Heart left ventricle (tissue), 13 donors: Measurements from ENCODE around the gene EFNA5.

ENCODE experiments used
- CTCF ChIP-seq, 12 donors: fragments of 200-600 bp; sonication (generic) in 4 of 12; IDR thresholded peaks; one replicate each; pipeline versions ENCODE4 v1.5.0 to v1.8.0; 2018 to 2022; ENCODE audit warnings: antibody characterized with exemption in 12 of 12, mild to moderate bottlenecking in 5 of 12
- POLR2A ChIP-seq, 2 donors: fragments of 450-650 bp; IDR thresholded peaks; one replicate each; pipeline ENCODE4 v1.6.1; 2017; ENCODE audit warnings: antibody characterized with exemption in 2 of 2, mild to moderate bottlenecking in 2 of 2, moderate library complexity in 2 of 2
- donor health status: ischemic (EF 13 %, LVEDD 7.1; RV severe dilation, severe dysfunction).
- donor health status: DM: no; HTN: yes; CAD: no.
- donor health status: DM: no; HTN: no; CAD: no.
- donor health status: ischemic (EF 25% LVEDD 6.9; RV normal size, moderate dysfunction).
- donor health status: ischemic (EF 25% LVEDD 5.7; RV mildly dilated, moderate dysfunction).
- donor health status: ischemic (EF 35%, LVEDD 5.7; RV mildly dilated, moderate dysfunction).
- donor health status: nonischemic (EF 11% LVEDD 7.7; RV severe dilation, severe dysfunction).
- donor health status: DM: yes; HTN: yes; CAD: no.
- donor health status: PGD.
- donor health status: ischemic (EF 29% LVEDD 5.4; RV normal size, mild dysfunction).
- donor health status: nonischemic (EF 23%, LVEDD 6.1; RV moderate dilation, normal function).

DNA sequence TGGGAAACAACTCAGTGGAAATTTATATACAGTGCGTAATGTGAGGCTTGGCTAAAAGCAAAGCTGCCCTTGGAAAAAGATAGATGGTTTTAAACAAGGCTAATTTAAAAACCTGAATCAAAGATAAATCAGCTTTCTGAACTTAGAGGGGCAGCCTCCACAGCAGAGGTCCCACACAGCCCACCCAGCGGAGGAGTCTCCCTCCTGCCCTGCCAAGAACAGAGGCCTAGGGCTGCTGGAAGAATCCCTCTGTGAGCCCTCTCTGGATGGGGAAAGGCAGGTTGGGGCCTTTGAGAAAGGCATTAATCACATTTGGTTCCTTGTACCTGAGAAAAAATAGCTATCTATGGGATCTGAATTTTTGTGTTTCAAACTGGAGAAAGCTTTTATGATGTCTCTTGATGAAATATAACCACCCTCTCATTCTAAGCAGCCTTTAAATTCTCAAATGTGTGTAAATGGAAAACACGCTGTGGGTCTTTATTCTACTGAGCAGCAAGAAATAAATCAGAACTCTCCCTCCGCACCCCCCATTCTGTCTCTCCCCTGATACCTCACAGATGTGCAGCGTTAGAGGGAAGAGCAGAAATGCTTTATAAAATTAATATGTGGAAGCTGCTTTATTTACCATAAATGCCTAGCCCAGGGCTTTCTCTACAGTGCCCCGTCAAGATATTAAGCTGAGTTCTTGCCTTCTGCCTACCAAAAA is 329.2 kb downstream of the EFNA5 start:
- no peak for TF ChIP-seq CTCF (IDR thresholded peaks at IDR 0.05)
- TF ChIP-seq POLR2A (IDR thresholded peaks at IDR 0.05), result no peak
